ENCODE data around the gene LSM4. TPM values are rescaled to one million over a fixed set of nuclear protein-coding genes. Genes with fewer than 3 reads are reported as not detected.

LSM4 gene
- total RNA-seq, 1 donor from 2014 or later = 62.5 TPM

DNA sequence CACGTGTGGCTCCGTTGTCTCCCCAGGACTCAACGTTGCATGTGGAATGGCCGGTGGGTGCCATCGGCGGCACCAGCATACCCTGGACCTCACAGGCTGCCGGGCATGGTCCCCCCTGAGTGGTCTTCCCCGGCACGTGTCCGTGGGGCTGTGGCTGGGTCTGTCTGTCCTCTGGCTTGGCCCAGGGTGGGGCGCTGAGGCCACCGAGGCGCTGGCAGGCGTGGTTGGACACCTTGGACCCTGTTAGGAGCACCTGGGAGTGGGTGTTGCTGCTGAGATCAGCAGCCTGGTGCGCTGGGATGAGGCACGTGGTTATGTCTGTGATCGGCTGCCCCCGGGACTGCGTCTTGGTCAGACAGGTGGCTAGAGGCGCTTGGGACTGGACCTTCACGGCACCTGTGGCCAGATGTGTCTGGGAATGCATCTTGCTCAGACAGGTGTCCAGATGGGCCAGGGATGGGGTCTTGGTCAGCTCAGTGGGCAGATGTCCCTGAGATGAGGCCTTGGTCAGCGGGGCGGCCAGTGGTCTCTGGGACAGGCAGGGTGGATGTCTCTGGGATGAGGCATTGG lies 57.8 kb downstream of the LSM4 start:
- Histone ChIP-seq H3K4me3 (no peak overlapping the region), H3K36me3 (peaks cover 28 to 66% of the 10 kb centered on the region in 2 donors), H3K4me1 (no peaks in the 10 kb centered on the region), H3K27me3 (no peaks in the 10 kb centered on the region), H3K9me3 (no peaks in the 10 kb centered on the region), H3K27ac (no peak overlapping the region)
- TF ChIP-seq, protein P1, sequence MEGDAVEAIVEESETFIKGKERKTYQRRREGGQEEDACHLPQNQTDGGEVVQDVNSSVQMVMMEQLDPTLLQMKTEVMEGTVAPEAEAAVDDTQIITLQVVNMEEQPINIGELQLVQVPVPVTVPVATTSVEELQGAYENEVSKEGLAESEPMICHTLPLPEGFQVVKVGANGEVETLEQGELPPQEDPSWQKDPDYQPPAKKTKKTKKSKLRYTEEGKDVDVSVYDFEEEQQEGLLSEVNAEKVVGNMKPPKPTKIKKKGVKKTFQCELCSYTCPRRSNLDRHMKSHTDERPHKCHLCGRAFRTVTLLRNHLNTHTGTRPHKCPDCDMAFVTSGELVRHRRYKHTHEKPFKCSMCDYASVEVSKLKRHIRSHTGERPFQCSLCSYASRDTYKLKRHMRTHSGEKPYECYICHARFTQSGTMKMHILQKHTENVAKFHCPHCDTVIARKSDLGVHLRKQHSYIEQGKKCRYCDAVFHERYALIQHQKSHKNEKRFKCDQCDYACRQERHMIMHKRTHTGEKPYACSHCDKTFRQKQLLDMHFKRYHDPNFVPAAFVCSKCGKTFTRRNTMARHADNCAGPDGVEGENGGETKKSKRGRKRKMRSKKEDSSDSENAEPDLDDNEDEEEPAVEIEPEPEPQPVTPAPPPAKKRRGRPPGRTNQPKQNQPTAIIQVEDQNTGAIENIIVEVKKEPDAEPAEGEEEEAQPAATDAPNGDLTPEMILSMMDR (IDR thresholded peaks at IDR 0.05) = no peak
- no peak for DNase-seq (ENCODE audit: low spot score in 2 of 2)
- intact Hi-C loops (cut with DNase I) = loop anchor here (5.0 kb wide), 1 partner anchor 137 kb away; no protein-coding TSS in a partner anchor

DNA sequence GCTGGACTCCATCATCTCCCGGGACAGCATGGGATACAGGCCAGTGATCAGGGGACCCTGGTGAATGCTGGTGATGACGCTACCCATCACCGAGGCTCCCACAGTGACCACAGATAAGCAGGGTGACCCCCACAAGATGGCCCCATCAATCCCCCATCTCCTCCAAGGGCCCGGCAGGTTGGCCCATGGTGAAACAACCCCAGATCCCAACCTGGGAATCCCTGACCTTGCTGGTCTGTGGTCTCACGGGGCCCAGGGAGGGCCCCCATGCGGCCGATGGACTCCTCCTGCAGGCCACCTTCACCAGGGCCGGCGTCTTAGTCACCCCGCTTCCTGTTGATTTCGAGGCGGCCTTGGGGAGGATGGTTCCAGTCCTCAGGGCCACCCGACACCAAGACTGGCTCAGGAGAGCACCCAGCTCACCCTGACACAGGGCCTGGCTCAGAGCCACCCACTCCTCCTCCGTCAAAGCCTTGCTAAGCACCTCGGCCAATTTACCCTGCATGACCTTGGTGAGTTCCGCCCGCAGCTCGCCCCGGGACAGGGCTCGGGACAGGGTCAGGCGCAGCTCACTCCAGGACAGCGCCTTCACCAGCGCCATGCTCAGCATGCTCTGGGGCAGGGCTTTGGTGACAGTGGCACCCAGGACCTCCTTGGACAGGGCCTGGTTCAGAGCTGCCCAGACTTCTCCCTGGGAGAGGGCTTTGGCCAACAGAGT lies 58.6 kb downstream of the LSM4 start:
- Histone ChIP-seq H3K4me3 (no peak overlapping the region), H3K36me3 (peaks cover 28 to 65% of the 10 kb centered on the region in 2 donors), H3K27ac (no peak overlapping the region), H3K9me3 (no peaks in the 10 kb centered on the region), H3K27me3 (no peaks in the 10 kb centered on the region), H3K4me1 (no peaks in the 10 kb centered on the region)
- no peak for DNase-seq (ENCODE audit: low spot score in 2 of 2)
- TF ChIP-seq, protein P1 (IDR thresholded peaks at IDR 0.05) = no peak
- intact Hi-C loops (cut with DNase I) = loop anchor here (5.0 kb wide), 1 partner anchor 138 kb away; no protein-coding TSS in a partner anchor

DNA sequence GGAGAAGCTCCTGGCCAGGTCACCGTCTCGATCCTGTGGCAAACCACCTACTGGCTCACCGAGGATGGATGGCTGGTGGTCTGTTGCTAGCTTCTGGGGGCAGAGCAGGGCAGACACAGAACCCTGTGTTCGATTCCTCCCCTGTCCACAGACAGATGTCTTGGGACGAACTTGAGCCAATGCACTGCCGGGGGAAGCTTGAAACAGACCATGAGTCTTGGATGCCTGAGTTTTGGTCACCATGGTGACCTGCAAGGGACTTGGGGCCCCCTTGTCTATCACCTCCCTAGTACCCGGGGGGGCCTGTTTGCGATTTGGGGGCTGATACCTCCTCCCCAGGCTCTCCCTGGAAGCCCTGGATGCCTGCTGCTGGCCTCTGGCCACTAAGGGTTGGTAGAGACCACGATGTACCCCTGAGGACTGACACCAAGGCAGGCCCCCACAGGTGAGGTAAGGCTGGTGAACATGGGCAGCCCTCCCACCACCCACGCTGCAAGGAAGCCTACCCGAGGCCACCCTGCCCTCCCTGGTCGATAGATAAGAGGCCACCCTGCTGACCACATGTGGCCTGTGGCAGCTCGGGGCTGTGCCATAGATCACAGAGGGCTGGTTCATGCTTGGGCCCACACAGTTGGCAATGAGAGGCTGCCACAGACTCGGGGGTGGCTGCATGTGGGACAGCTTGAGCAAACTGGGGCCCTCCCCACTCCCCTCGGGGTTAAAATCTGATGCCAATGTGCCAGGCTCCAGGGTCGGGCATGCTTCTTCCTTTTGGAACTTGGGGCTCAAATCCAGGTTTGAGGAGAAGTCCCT lies 59.3 kb downstream of the LSM4 start:
- Histone ChIP-seq H3K4me3 (no peak overlapping the region), H3K27me3 (no peaks in the 10 kb centered on the region), H3K36me3 (peaks cover 23 to 59% of the 10 kb centered on the region in 2 donors), H3K9me3 (no peaks in the 10 kb centered on the region), H3K4me1 (no peaks in the 10 kb centered on the region), H3K27ac (no peak overlapping the region)
- intact Hi-C loops (cut with DNase I) = loop anchor here (5.0 kb wide), 1 partner anchor 139 kb away; no protein-coding TSS in a partner anchor
- TF ChIP-seq, protein P1 (IDR thresholded peaks at IDR 0.05) = no peak
- no peak for DNase-seq (ENCODE audit: low spot score in 2 of 2)

GRCh38 chr19:18262917-18263316 lies 60.0 kb downstream of the LSM4 start:
- TF ChIP-seq, protein P1 (IDR thresholded peaks at IDR 0.05) = no peak
- intact Hi-C loops (cut with DNase I) = loop anchor here (5.0 kb wide), 1 partner anchor 139 kb away; no protein-coding TSS in a partner anchor
- Histone ChIP-seq H3K4me3 (no peak overlapping the region), H3K36me3 (peaks cover 23 to 53% of the 10 kb centered on the region in 2 donors), H3K4me1 (no peaks in the 10 kb centered on the region), H3K9me3 (no peaks in the 10 kb centered on the region), H3K27ac (no peak overlapping the region), H3K27me3 (no peaks in the 10 kb centered on the region)
- DNase-seq (ENCODE audit: low spot score in 2 of 2) = no peak

GRCh38 chr19:18262144-18262543 lies 60.7 kb downstream of the LSM4 start:
- H3K27ac ChIP-seq = no peak overlapping the region
- H3K27me3 ChIP-seq = no peaks in the 10 kb centered on the region
- TF ChIP-seq, protein P1 (IDR thresholded peaks at IDR 0.05) = no peak
- no peaks in the 10 kb centered on the region for H3K9me3 ChIP-seq
- peaks cover 20 to 55% of the 10 kb centered on the region in 2 donors for H3K36me3 ChIP-seq
- no peak for DNase-seq (ENCODE audit: low spot score in 2 of 2)
- no peak overlapping the region for H3K4me3 ChIP-seq
- H3K4me1 ChIP-seq = no peaks in the 10 kb centered on the region
- intact Hi-C loops (cut with DNase I) = loop anchor here (5.0 kb wide), 1 partner anchor 140 kb away; no protein-coding TSS in a partner anchor

Measured in ascending aorta (tissue), 2 donors.